ENCODE measurements around the gene GGT5.
A peak's percentile ranks its signal among the peaks of the same experiment; 100 is the strongest.

GGT5 gene

GRCh38 chr22:24181996-24182899 lies 62.6 kb downstream of the GGT5 start:
- DNase-seq = no peak

- no peak for DNase-seq
Measured at GRCh38 chr22:24181088-24181995, 63.5 kb downstream of the GGT5 start, which contains the start of gene SUSD2. Gene SUSD2 (plus strand): TSS chr22:24181487. CDS start chr22:24181520, 33 bp downstream.

GRCh38 chr22:24180316-24181087 lies 64.4 kb downstream of the GGT5 start:
- DNase-seq = no peak

- no peak for DNase-seq
Measured at GRCh38 chr22:24179478-24180210, 65.2 kb downstream of the GGT5 start.

- no peak for DNase-seq
Measured at GRCh38 chr22:24178502-24179440, 66.1 kb downstream of the GGT5 start.

GRCh38 chr22:24178021-24178431 lies 66.9 kb downstream of the GGT5 start:
- DNase-seq = no peak

- DNase-seq = no peak
Measured at GRCh38 chr22:24177456-24177855, 67.4 kb downstream of the GGT5 start.

- DNase-seq = no peak
Measured at GRCh38 chr22:24177045-24177444, 67.8 kb downstream of the GGT5 start.

GRCh38 chr22:24176630-24177029 lies 68.3 kb downstream of the GGT5 start:
- DNase-seq = no peak

GRCh38 chr22:24176040-24176439 lies 68.8 kb downstream of the GGT5 start:
- DNase-seq = no peak

GRCh38 chr22:24175160-24175808 lies 69.6 kb downstream of the GGT5 start:
- peak; percentile 17 to 51 (median 30) for DNase-seq

- no peak for DNase-seq
Measured at GRCh38 chr22:24171822-24172221, 73.1 kb downstream of the GGT5 start.

GRCh38 chr22:24170632-24171031 lies 74.2 kb downstream of the GGT5 start:
- no peak for DNase-seq

- DNase-seq = no peak
Measured at GRCh38 chr22:24170188-24170587, 74.7 kb downstream of the GGT5 start.
